ENCODE measurements around the gene EMP3.
"Not testable (repeated sequence)": the region's sequence is repeated elsewhere in the genome, so short reads cannot be mapped to it uniquely, and the experiment has no call there.

The EMP3 gene, protein sequence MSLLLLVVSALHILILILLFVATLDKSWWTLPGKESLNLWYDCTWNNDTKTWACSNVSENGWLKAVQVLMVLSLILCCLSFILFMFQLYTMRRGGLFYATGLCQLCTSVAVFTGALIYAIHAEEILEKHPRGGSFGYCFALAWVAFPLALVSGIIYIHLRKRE

DNA sequence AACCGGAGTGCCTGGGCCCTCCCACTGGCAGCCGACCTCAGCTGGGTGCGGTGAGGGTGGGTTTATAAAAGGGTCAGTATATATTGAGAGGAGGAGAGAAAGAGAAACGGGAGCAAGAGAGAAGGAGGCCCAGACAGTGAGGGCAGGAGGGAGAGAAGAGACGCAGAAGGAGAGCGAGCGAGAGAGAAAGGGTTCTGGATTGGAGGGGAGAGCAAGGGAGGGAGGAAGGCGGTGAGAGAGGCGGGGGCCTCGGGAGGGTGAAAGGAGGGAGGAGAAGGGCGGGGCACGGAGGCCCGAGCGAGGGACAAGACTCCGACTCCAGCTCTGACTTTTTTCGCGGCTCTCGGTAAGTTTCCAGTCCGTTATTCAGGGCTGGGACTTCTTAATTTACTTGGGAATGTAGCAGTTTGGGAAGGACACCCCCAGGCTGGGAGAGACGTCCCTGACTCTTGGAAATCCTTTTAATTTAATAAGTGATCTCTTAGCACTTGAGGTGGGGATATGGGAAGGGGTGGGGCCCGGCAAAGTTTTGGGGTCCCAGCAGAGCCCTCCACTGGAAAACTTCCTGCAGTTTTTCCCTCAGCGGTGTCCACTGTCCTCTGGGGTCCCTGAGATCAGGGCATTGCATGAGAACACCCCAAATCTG lies at the start of gene EMP3:
TSS of gene EMP3 (plus strand) at position 288 of the 646 bp plus-strand sequence. CDS start 1,293 bp downstream, outside the sequence.
- peaks cover 7% of the 10 kb centered on the region for H3K27me3 ChIP-seq (ENCODE audit: insufficient read depth, low read length)
- peak within 1 kb of the TSS; percentile 36; the same call in 1 of the 2 replicates for H3K9ac ChIP-seq (ENCODE audit: low read depth, low read length)
- peaks cover 15% of the 10 kb centered on the region; the same call in 1 of the 2 replicates for H3K4me1 ChIP-seq (ENCODE audit: insufficient read depth, low read length)
- H3K4me3 ChIP-seq (ENCODE audit: low read length) = peak within 1 kb of the TSS; percentile 58
- H3K9me3 ChIP-seq (ENCODE audit: insufficient read depth, low read depth, low read length) = no peaks in the 10 kb centered on the region; the same call in 1 of the 2 replicates
- H3K27ac ChIP-seq (ENCODE audit: low read length) = no peak within 1 kb of the TSS
- H3K36me3 ChIP-seq (ENCODE audit: insufficient read depth, low read depth, low read length) = no peaks in the 10 kb centered on the region

DNA sequence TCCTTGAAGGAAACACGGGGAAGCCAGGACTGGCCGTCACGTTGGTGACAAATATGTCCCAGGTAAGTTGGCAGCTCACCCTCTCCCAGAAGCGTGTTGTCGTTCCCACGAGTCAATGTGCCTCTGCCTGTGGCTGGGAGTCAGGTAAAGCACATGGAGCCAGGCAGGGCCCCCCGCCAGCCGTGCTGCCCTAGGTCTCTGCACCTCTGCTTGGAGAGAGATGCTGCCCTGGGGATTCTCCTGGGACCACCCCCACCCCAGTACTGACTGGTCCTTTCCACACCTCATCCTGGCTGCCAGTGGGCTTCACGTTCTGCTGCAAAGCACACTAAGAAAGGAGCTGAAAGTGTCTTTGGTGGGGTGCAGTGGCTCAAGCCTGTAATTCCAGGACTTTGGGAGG lies 45.6 kb upstream of the EMP3 start:
- Histone ChIP-seq H3K9me3 (ENCODE audit: insufficient read depth, low read depth, low read length) (peaks cover 6% of the 10 kb centered on the region; the same call in 1 of the 2 replicates), H3K9ac (ENCODE audit: low read depth, low read length) (no peak overlapping the region), H3K4me1 (ENCODE audit: insufficient read depth, low read length) (no peaks in the 10 kb centered on the region), H3K4me3 (ENCODE audit: low read length) (no peak overlapping the region), H3K36me3 (ENCODE audit: insufficient read depth, low read depth, low read length) (peaks cover 41% of the 10 kb centered on the region), H3K27me3 (ENCODE audit: insufficient read depth, low read length) (no peaks in the 10 kb centered on the region), H3K27ac (ENCODE audit: low read length) (no peak overlapping the region)

DNA sequence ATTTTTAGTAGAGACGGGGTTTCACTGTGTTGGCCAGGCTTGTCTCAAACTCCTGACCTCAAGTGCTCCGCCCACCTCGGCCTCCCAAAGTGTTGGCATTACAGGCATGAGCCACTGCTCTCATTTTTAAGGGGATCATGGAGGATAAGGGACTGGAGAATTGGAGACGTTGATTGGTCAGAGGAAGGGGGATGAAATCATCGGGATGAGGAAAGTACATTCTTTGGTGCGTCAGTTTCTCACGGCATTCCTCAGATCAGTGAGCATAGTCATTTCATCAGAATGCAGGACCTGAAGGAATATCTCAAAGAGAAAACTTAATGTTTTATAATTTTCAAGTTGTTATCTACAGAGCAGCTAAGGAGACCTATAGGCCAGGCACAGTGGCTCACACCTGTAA lies 41.4 kb upstream of the EMP3 start:
- no peak overlapping the region for H3K4me3 ChIP-seq (ENCODE audit: low read length)
- peaks cover 71% of the 10 kb centered on the region for H3K36me3 ChIP-seq (ENCODE audit: insufficient read depth, low read depth, low read length)
- no peak overlapping the region for H3K9ac ChIP-seq (ENCODE audit: low read depth, low read length)
- peaks cover 12% of the 10 kb centered on the region; the same call in 1 of the 2 replicates for H3K9me3 ChIP-seq (ENCODE audit: insufficient read depth, low read depth, low read length)
- no peak overlapping the region for H3K27ac ChIP-seq (ENCODE audit: low read length)
- H3K4me1 ChIP-seq (ENCODE audit: insufficient read depth, low read length) = no peaks in the 10 kb centered on the region
- H3K27me3 ChIP-seq (ENCODE audit: insufficient read depth, low read length) = no peaks in the 10 kb centered on the region

DNA sequence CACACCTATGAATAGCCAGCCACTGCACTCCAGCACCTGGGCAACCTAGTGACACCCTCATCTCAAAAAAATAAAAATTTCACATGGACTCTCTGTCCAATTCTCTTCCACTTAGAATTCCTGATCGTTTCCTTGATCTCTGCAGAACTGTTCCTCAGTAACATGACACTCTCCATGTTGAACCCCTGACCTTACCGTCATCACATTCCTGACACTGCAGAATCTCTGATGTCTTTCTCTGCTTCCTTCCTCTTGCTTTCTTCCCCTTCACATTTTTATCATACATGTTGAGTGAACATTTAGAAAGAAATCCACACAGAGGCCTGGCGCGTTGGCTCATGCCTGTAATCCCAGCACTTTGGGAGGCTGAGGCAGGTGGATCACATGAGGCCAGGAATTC lies 40.5 kb upstream of the EMP3 start:
- no peak overlapping the region for H3K27ac ChIP-seq (ENCODE audit: low read length)
- H3K4me3 ChIP-seq (ENCODE audit: low read length) = no peak overlapping the region
- H3K9me3 ChIP-seq (ENCODE audit: insufficient read depth, low read depth, low read length) = peaks cover 12% of the 10 kb centered on the region; the same call in 1 of the 2 replicates
- H3K27me3 ChIP-seq (ENCODE audit: insufficient read depth, low read length) = no peaks in the 10 kb centered on the region
- no peak overlapping the region for H3K9ac ChIP-seq (ENCODE audit: low read depth, low read length)
- peaks cover 67% of the 10 kb centered on the region for H3K36me3 ChIP-seq (ENCODE audit: insufficient read depth, low read depth, low read length)
- H3K4me1 ChIP-seq (ENCODE audit: insufficient read depth, low read length) = no peaks in the 10 kb centered on the region; the same call in 1 of the 2 replicates

DNA sequence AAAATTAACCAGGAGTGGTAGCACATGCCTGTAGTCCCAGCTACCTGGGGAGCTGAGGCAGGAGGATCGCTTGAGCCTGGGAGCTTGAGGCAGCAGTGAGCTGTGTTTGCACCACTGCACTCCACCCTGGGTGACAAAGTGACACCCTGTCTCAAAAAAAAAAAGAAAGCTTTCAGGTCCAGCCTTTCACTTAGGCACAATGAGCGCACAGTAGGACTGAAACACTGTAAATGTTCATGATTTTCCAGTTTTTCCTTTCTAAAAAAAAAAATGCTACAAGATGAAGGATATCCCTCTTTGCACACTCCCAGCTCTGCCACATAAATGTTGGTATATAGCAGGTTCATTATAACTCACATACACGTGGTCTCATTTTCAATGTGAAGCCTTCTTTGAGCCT lies 37.6 kb upstream of the EMP3 start:
- H3K4me3 ChIP-seq (ENCODE audit: low read length) = no peak overlapping the region
- no peak overlapping the region for H3K27ac ChIP-seq (ENCODE audit: low read length)
- H3K36me3 ChIP-seq (ENCODE audit: insufficient read depth, low read depth, low read length) = peaks cover 52% of the 10 kb centered on the region
- H3K27me3 ChIP-seq (ENCODE audit: insufficient read depth, low read length) = no peaks in the 10 kb centered on the region
- H3K4me1 ChIP-seq (ENCODE audit: insufficient read depth, low read length) = no peaks in the 10 kb centered on the region; the same call in 1 of the 2 replicates
- H3K9me3 ChIP-seq (ENCODE audit: insufficient read depth, low read depth, low read length) = peaks cover 12% of the 10 kb centered on the region; the same call in 1 of the 2 replicates
- no peak overlapping the region for H3K9ac ChIP-seq (ENCODE audit: low read depth, low read length)

DNA sequence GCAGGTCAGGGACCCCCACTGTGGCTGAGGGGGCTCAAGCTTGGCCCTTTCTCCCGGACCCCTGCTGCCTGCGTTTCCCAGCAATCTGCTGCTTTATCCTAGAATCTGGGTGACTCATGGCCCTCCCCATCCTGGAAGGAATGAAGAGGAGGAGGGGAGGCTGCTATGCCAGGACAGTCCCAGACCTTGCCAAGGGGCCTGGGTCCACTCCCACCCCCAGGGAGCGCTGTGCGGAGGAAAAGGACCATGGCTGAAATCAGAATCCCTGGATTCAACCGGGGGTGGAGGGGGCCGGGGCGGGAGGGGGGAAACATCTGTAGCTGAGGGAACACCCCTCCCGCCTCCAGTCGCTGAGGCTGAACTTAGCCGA lies 35.0 kb upstream of the EMP3 start:
- Histone ChIP-seq H3K4me1 (ENCODE audit: insufficient read depth, low read length) (no peaks in the 10 kb centered on the region; the same call in 1 of the 2 replicates), H3K36me3 (ENCODE audit: insufficient read depth, low read depth, low read length) (peaks cover 26% of the 10 kb centered on the region), H3K4me3 (ENCODE audit: low read length) (peak overlapping the region; percentile 62), H3K27ac (ENCODE audit: low read length) (peak overlapping the region; percentile 61), H3K9me3 (ENCODE audit: insufficient read depth, low read depth, low read length) (peaks cover 6% of the 10 kb centered on the region; the same call in 1 of the 2 replicates), H3K9ac (ENCODE audit: low read depth, low read length) (peak overlapping the region; percentile 73; the same call in 1 of the 2 replicates), H3K27me3 (ENCODE audit: insufficient read depth, low read length) (no peaks in the 10 kb centered on the region)

DNA sequence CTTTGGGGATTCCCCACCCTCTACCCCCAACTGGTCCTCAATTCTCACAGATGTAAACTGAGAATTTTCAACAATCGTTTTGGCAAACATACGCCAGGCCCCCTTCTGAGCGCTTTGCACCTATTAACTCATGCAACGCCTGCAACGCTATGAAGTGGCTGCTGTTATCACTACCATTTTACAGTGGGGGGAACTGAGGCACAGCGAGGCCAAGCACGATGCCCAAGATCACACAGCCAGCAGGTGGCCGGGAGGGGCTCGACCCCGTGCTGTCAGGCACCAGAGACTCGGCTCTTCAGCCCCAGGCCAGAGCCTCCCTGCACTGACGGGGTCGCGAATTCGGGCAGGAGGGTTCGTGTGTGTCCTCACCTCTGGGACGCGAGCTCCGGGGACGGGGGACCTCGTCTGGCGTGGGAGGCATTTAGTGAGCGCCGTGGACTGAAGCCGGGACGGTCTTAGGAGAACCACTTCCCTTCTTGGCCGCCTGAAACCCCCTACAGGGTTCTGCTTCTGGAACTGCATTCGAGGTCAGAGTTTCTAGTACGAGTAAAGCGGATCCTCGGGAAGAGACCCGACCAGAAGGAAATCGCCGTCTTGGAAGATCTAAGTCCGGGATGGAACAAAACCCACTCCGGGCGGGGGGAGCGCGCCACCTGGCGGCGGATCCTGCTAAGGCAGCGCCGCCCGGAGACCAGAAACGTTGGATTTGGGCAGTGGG lies 34.4 kb upstream of the EMP3 start:
- Histone ChIP-seq H3K9me3 (ENCODE audit: insufficient read depth, low read depth, low read length) (peaks cover 6% of the 10 kb centered on the region; the same call in 1 of the 2 replicates), H3K27me3 (ENCODE audit: insufficient read depth, low read length) (no peaks in the 10 kb centered on the region), H3K4me3 (ENCODE audit: low read length) (peak overlapping the region; percentile 62), H3K27ac (ENCODE audit: low read length) (no peak overlapping the region), H3K9ac (ENCODE audit: low read depth, low read length) (peak overlapping the region; percentile 63; the same call in 1 of the 2 replicates), H3K36me3 (ENCODE audit: insufficient read depth, low read depth, low read length) (peaks cover 20% of the 10 kb centered on the region), H3K4me1 (ENCODE audit: insufficient read depth, low read length) (no peaks in the 10 kb centered on the region; the same call in 1 of the 2 replicates)

DNA sequence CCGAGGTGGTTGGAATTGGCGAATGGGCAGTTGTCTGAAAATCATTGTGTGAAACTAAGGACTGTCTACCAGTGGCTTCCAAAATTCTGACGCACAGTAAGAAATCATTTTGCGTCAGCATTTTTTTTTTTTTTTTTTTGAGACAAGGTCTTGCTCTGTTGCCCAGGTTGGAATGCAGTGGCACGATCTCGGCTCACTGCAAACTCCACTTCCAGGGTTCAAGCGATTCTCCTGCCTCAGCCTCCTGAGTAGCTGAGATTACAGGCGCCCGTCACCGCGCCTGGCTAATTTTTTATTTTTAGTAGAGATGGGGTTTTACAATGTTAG lies 33.9 kb upstream of the EMP3 start:
- H3K4me3 ChIP-seq (ENCODE audit: low read length); H3K9ac ChIP-seq (ENCODE audit: low read depth, low read length); H3K9me3 ChIP-seq (ENCODE audit: insufficient read depth, low read depth, low read length); H3K27ac ChIP-seq (ENCODE audit: low read length); H3K27me3 ChIP-seq (ENCODE audit: insufficient read depth, low read length); H3K4me1 ChIP-seq (ENCODE audit: insufficient read depth, low read length): not testable (repeated sequence)
- H3K36me3 ChIP-seq (ENCODE audit: insufficient read depth, low read depth, low read length) = peaks cover 15% of the 10 kb centered on the region

DNA sequence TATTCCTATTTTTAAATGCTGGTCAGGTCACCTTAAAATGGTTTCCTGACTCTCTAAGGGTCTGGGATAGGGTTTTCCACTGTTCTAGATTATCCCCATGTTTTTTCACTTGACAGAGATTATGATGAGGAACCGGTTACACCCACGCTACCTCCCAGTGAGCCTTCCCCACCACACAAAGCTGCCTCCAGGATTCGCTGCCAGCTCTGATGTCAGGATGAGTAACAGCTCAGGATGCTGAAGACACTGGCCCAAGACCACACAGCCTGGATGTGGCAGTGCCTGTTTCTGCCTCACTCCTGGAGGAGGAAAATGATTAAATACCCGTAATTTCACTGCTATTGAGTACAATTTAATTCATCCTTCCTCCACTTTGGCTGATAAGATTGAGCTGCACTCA lies 32.6 kb upstream of the EMP3 start:
- no peaks in the 10 kb centered on the region for H3K27me3 ChIP-seq (ENCODE audit: insufficient read depth, low read length)
- peaks cover 4% of the 10 kb centered on the region; the same call in 1 of the 2 replicates for H3K36me3 ChIP-seq (ENCODE audit: insufficient read depth, low read depth, low read length)
- H3K4me3 ChIP-seq (ENCODE audit: low read length) = no peak overlapping the region
- no peaks in the 10 kb centered on the region for H3K9me3 ChIP-seq (ENCODE audit: insufficient read depth, low read depth, low read length)
- H3K27ac ChIP-seq (ENCODE audit: low read length) = no peak overlapping the region
- H3K9ac ChIP-seq (ENCODE audit: low read depth, low read length) = no peak overlapping the region
- H3K4me1 ChIP-seq (ENCODE audit: insufficient read depth, low read length) = peaks cover 2% of the 10 kb centered on the region

DNA sequence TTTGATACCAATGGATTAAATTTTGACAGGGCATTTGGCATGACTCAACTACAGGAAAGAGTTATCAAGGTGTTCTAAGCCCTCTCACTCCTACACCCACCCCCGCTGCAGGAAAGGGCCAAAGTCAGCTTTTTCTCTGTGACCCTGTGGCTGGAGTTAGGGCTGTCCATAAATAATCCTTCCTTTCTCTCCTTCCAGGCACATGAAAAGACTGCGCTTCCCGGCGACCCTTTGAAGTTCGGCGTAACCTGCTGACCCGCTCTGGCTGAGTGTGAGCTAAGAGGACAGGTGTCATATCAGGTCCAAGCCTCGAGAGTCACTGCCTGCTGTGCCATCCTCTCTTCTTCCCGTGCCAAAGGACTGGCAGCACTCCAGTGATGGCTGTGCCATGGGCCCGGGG lies 29.9 kb upstream of the EMP3 start:
- Histone ChIP-seq H3K4me1 (ENCODE audit: insufficient read depth, low read length) (peaks cover 2% of the 10 kb centered on the region), H3K27ac (ENCODE audit: low read length) (no peak overlapping the region), H3K9ac (ENCODE audit: low read depth, low read length) (no peak overlapping the region), H3K4me3 (ENCODE audit: low read length) (no peak overlapping the region), H3K9me3 (ENCODE audit: insufficient read depth, low read depth, low read length) (no peaks in the 10 kb centered on the region), H3K27me3 (ENCODE audit: insufficient read depth, low read length) (no peaks in the 10 kb centered on the region), H3K36me3 (ENCODE audit: insufficient read depth, low read depth, low read length) (no peaks in the 10 kb centered on the region)

DNA sequence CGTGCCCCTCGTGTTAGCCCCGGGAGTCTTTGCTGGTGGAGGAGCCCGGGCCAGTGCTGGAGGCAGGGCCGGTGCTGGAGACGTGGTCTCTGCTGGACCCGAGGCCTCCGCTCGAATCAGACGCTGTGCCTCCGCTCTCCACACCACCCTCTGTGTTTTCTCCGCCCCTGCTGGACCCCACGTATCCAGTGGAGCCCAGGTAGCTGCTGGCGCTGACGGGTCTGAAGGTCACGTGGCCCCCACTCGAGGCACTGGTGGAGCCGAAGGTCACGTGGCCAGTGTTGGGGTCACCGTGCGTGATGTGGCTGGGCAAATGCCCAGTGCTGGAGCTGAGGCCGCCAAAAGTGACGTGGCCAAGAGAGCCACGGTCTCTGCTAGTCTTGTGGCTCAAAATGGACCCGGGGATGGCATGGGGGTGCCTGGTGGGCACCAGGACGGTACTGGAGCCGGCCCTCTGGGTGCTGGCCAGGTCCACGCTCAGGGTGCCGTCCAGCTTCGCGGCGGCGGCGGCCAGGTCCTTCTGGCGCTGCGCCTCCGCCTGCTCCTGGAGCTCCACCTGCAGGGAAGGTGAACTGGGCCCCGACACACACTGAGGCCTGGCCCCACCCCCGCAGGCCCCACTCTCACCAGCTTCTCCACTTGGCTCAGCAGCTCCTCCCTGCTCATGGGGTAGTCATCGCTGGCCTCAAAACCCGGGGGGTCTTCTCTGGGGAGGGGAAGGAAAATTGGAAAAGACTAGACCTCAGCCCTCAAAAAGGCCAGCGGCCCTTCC lies 28.2 kb upstream of the EMP3 start:
- Histone ChIP-seq H3K27me3 (ENCODE audit: insufficient read depth, low read length) (no peaks in the 10 kb centered on the region), H3K9ac (ENCODE audit: low read depth, low read length) (no peak overlapping the region), H3K9me3 (ENCODE audit: insufficient read depth, low read depth, low read length) (no peaks in the 10 kb centered on the region), H3K4me3 (ENCODE audit: low read length) (no peak overlapping the region), H3K4me1 (ENCODE audit: insufficient read depth, low read length) (peaks cover 2% of the 10 kb centered on the region; the same call in 1 of the 2 replicates), H3K27ac (ENCODE audit: low read length) (no peak overlapping the region), H3K36me3 (ENCODE audit: insufficient read depth, low read depth, low read length) (no peaks in the 10 kb centered on the region)
